Progenitor cell of endocrine pancreas (in vitro differentiated cells): ENCODE data around the gene ADAMTSL5. TPM values are rescaled to one million over a fixed set of nuclear protein-coding genes. Genes with fewer than 3 reads are reported as not detected.
A peak's percentile ranks its signal among the peaks of the same experiment; 100 is the strongest.

ENCODE experiments used
- DNase-seq: peaks from one replicate; pipeline ENCODE4 v3.0.0; 2021; ENCODE audit warnings: low spot score; ENCODE audit not compliant: unreplicated experiment
- H3K27ac Mint-ChIP-seq: 2 replicates; pipeline ENCODE4 v1.8.0; 2021; ENCODE audit warnings: mild to moderate bottlenecking, moderate library complexity, mixed read lengths
- H3K27me3 Mint-ChIP-seq: 2 replicates; pipeline ENCODE4 v1.8.0; 2021; ENCODE audit warnings: mixed read lengths
- H3K36me3 Mint-ChIP-seq: 2 replicates; pipeline ENCODE4 v1.8.0; 2022; ENCODE audit warnings: mixed read lengths; ENCODE audit not compliant: insufficient read depth
- H3K4me1 Mint-ChIP-seq: 2 replicates; pipeline ENCODE4 v1.8.0; 2021; ENCODE audit warnings: low read depth, mixed read lengths
- H3K4me3 Mint-ChIP-seq: 2 replicates; pipeline ENCODE4 v1.8.0; 2021; ENCODE audit warnings: low read depth, mild to moderate bottlenecking, moderate library complexity, mixed read lengths
- H3K9me3 Mint-ChIP-seq: 2 replicates; pipeline ENCODE4 v1.8.0; 2021; ENCODE audit warnings: low read depth, mixed read lengths
- total RNA-seq: library from RNA; stranded (reverse); gene quantifications from 2 replicates; pipeline ENCODE4 v1.2.1, GENCODE V29; 2021
- TF ChIP-seq, protein P1 (sequence below): fragments of 200-600 bp; sonication (generic); IDR thresholded peaks from one replicate; pipeline ENCODE4 v1.5.0; 2021; ENCODE audit warnings: antibody characterized with exemption, mild to moderate bottlenecking; ENCODE audit not compliant: unreplicated experiment

ADAMTSL5 gene
- total RNA-seq, 1 donor from 2014 or later = 2.3 TPM

DNA sequence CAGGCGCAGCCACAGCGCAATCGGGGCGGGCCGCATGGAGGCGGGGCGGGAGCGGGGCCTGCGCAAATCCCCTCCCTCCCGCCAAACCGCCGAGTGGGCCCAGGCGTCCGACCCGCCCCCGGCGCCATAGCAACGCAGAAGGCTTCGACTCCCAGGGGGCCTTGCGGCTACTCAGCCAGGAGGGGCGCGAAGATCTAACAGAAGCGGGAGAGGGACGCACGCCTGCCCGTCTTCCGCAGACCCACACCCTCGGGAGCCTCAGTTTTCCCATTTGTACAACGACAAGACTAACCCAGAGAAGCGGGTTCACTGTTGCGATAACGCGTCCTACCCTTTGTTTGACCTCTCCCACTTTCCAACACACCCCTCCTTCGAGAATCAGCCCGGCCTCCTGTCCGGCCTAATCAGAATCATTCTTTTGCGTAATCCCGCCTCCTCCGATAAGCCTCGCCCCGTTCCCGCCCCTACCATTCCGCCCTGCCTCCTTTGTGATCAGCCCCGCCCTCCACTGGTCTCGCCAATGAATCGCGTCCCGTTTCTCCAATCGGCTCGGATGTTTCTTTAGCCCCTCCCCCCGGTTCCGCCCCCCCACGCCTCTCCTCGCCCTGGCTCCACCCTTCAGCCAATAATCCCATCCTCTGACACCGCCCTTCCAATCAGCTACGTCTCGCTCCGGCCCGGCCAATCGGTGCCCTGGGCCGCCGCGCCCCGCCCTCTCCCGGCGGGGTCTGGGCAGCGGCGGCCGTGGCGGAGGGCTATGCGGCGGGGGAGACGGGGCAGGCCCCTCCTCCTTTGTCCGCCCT is 22.3 kb downstream of the ADAMTSL5 start, which contains the start of gene PCSK4:
PCSK4 (minus strand) TSS at position 40 of the 803 bp plus-strand sequence; CDS start at position 36, 4 bp downstream.
- Mint-ChIP-seq H3K27ac (peak within 1 kb of the TSS; percentile 97), H3K9me3 (no peaks in the 10 kb centered on the region), H3K36me3 (no peaks in the 10 kb centered on the region), H3K4me3 (peak within 1 kb of the TSS; percentile 82), H3K4me1 (peaks cover 13% of the 10 kb centered on the region), H3K27me3 (peaks cover 7% of the 10 kb centered on the region)
- peak; percentile 96 for DNase-seq
- TF ChIP-seq, protein P1, sequence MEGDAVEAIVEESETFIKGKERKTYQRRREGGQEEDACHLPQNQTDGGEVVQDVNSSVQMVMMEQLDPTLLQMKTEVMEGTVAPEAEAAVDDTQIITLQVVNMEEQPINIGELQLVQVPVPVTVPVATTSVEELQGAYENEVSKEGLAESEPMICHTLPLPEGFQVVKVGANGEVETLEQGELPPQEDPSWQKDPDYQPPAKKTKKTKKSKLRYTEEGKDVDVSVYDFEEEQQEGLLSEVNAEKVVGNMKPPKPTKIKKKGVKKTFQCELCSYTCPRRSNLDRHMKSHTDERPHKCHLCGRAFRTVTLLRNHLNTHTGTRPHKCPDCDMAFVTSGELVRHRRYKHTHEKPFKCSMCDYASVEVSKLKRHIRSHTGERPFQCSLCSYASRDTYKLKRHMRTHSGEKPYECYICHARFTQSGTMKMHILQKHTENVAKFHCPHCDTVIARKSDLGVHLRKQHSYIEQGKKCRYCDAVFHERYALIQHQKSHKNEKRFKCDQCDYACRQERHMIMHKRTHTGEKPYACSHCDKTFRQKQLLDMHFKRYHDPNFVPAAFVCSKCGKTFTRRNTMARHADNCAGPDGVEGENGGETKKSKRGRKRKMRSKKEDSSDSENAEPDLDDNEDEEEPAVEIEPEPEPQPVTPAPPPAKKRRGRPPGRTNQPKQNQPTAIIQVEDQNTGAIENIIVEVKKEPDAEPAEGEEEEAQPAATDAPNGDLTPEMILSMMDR = no peak

DNA sequence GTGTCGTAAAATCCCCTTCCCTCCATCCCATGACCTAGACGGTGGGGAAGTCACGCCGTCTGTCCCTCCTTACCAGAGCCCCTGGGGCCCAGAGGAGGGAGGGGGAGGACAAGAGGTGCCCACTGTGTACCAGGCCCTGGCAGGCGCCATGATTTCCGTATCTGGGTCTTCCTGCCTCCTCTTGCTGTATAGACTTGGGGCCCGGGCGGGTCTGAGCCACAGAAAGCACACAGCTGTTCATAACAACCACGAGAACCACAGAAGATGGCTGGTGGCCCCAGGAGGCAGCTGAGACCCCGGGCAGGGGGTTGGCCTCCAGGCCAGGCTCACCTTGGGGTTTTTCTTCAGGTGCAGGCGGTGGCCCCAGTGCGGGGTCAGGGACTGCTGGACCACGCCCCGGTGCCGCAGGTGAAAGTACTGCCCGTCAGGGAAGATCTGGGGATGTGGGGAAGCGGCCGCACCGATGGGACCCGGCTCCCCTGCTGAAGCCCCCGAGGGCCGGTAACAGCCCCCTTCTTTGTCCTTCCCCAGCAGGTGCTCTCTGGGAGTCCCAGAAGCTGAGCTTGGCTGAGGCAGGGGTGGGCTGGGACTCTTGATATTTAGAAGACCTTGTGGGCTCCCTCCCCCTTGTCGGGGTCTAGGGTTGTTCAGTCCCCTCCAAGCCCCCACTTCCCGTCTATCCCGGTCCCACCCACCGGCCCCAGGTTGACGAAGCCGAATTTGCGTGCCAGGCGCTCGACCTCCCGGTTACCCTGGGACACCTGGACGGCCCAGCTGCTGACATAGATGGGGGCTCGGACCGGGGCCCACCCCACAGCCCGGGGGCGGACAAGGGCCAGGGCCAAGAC is 23.1 kb downstream of the ADAMTSL5 start:
- TF ChIP-seq, protein P1 = no peak
- H3K4me3 Mint-ChIP-seq = peak overlapping the region; percentile 63
- DNase-seq = no peak
- no peaks in the 10 kb centered on the region for H3K36me3 Mint-ChIP-seq
- H3K4me1 Mint-ChIP-seq = peaks cover 13% of the 10 kb centered on the region
- H3K9me3 Mint-ChIP-seq = no peaks in the 10 kb centered on the region
- H3K27ac Mint-ChIP-seq = peak overlapping the region; percentile 77
- H3K27me3 Mint-ChIP-seq = peaks cover 7% of the 10 kb centered on the region

DNA sequence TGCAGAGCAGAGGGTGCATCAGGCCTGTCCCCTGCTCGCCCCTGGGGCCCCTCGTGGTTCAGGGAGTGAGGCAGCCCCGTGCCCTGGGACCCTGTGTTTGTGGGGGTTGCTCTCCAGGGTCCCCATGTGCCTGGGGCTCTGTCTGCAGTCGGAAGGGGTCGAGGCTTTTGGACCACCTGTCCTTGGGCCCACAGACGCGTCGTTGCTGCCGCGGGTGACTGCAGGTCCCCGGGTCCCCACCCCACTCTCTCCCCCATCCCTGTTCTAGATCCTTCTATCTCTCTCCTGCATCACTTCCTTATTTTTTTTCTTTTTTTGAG is 24.6 kb downstream of the ADAMTSL5 start:
- Mint-ChIP-seq H3K4me3 (no peak overlapping the region), H3K27ac (no peak overlapping the region), H3K36me3 (no peaks in the 10 kb centered on the region), H3K9me3 (no peaks in the 10 kb centered on the region), H3K27me3 (peaks cover 7% of the 10 kb centered on the region), H3K4me1 (peaks cover 12% of the 10 kb centered on the region)
- DNase-seq = no peak
- TF ChIP-seq, protein P1 = no peak

DNA sequence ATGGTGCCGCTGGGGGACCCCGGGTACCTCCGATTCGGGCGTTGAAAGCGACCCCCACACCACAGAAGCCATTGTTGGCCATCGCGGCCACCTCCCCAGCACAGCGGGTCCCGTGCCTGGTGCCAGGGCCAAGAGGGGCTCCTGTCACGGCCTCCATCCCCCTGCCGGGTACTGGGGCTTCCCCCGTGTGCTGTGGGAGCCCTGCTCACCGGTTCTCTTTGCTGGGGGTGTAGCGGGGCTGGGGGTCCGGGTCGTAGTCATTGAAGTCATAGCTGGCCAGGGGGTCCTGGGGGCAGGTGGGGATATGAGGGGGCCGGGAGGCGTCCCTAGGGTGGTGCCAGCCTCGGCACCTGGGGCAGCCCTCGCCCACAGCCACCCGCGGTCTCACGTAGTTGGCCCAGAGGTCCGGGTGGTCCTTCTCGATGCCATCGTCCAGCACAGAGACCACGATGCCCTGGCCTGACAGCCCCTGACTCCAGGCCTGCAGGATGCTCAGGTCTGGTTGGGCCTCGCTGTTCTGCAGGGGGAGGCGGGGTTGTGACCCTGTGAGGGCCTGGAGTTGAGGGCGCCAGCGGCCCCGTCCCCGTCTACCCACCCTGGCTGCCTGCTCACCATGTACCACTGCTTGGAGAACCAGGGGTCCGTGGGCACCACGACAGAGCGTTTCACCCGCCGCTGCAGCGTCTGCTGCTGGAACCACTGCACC is 25.1 kb downstream of the ADAMTSL5 start:
- no peak for DNase-seq
- H3K4me3 Mint-ChIP-seq = no peak overlapping the region
- H3K4me1 Mint-ChIP-seq = peaks cover 9% of the 10 kb centered on the region
- H3K27ac Mint-ChIP-seq = no peak overlapping the region
- TF ChIP-seq, protein P1 = no peak
- peaks cover 7% of the 10 kb centered on the region for H3K27me3 Mint-ChIP-seq
- no peaks in the 10 kb centered on the region for H3K36me3 Mint-ChIP-seq
- no peaks in the 10 kb centered on the region for H3K9me3 Mint-ChIP-seq
